ENCODE data around the gene HIGD2A.

Gene HIGD2A

DNA sequence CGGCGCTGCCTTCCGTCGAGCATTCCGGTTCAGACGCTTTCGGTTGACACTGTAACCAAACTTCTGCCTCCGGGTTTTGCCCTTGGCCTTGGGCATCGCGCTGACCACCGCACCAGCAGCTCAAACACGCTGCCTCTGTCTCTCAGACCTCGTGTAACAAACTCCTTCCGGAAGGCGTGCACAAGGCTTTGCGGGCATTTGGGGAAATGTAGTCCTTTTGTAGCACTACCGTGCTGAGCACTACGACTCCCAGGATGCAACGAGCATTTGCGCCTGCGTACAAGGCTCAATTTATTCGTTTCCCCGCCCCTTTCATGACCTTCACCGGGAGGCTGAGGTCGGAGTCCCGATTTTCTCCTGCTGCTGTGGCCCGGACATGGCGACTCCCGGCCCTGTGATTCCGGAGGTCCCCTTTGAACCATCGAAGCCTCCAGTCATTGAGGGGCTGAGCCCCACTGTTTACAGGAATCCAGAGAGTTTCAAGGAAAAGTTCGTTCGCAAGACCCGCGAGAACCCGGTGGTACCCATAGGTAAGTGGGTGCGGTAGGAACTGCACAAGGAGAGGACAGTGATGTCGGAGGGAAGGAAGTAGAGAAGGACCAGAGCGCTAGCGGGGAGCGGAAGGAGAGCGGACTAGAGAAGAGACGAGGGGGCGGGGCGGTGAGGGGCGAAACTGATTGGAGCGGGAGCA is at the start of gene HIGD2A, which contains the start of gene NOP16:
TSS of gene HIGD2A (plus strand) at position 308 of the 691 bp plus-strand sequence. CDS start at position 377, 69 bp downstream.
TSS of gene NOP16 (minus strand) at position 155 of the 691 bp plus-strand sequence. CDS start at position 96, 59 bp downstream.
- peak; percentile 99 to 100 for DNase-seq

DNA sequence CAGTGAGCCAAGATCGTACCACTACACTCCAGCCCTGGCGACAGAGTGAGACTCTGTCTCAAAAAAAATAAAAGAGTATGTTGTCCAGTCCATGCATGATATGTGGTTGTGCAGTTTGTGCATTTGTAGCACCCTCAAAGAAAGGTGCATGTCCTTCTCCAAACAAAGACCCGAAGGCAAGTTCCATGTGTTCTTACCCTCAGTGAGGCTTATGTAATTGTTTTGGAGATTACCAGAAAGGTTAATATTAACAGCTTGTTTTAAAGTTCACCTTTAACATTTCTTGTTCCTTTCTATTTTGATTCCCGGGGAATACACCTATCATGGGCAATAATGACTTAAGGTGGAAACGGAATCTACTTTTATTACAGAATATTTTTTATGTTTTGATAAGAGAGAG is 49.2 kb upstream of the HIGD2A start:
- DNase-seq = no peak

DNA sequence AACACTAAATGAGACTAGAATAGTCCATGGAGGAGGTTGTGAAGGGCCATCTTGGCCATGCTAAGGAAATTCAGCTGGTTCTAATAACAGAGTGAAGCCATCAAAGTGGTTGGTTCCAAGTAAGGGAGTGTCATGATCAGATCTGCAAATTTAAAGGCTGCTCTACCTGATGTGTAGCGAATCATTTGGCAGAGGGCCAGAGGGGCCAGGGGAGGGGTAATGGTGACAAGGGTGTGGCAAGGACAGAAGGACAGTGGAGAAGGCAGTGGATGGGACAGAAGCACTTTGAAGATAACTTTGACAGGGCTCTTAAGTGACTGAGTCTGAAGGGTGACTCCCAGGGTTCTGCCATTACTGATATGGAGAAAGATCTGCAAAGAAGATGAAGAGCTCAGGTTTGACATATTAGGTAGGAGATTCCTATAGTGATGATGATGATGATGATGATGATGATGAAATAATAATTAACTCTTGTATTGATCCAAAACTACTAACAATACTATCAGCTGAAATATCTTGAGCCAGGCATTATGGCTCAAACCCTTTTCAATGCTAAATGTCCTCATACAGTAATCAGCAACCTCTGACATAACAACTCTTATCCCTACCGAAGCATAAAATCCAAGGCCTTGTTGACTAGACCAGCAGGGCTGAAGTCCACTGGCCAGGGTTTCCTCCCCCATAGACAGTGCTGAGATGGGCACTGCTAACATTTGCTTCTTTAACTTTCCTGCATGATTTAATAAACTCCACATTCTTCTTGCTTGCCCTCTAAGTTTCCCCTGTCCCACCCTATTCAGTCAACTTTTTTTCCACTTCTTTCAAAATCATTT is 47.0 kb upstream of the HIGD2A start:
- no peak for DNase-seq

DNA sequence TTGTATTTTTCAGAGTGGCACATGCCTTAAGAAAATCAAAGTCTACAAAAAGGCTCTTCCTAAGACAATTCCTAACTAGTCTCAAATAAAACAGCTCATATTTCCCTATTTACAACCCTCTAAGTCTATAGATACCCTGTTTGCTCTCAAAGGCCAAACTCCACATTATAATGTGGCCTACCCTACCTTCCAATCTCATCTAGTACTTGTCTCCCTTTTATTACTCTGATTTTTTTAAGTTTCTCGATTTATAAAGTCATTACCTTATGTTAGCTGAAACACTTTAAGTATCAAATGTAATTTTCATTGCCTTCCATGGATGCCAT is 46.4 kb upstream of the HIGD2A start:
- DNase-seq = no peak

- no peak for DNase-seq
These were observed 45.6 kb upstream of the HIGD2A start for GRCh38 chr5:176342766-176343458.

- DNase-seq = no peak
These were observed 38.1 kb upstream of the HIGD2A start for GRCh38 chr5:176350416-176350815.

DNA sequence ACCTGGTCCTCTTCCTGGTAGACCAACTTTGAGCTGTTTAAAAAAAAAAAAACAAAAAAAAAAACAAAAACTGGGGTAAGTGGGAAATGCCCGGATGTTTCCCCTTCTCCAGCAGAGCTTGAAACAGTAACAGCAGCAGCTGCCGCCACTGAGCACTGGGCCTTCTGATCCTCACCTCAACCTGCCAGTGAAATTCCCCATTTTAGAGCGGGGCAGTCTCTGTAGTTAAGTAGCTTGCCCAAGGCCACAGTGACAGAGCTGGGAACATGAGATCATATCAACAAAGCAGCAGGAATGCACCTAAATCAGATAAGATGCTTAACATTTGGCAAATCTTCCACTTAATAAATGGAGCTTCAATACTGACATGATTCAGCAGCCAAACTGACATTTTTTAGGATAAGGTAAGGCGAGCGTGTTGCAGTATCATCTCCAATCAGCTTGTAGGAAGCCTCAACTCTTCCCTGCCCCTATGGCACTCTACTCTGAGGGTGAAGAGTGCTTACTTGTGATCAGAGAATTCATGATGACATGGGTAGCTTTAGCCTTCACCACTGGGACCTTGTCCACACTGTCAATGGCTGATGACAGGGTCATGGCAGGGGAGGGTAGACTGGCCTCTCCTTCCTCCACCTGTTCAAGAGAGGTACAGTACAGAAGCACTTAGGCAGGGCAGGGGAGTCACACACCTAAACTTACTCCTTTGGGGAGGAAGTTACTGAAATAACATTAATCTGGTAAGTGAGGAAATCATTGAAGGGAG is 36.3 kb upstream of the HIGD2A start:
- DNase-seq = no peak

- no peak for DNase-seq
These were observed 35.0 kb upstream of the HIGD2A start for GRCh38 chr5:176353533-176353932.

GRCh38 chr5:176355400-176356178 is 33.0 kb upstream of the HIGD2A start:
- no peak for DNase-seq

DNA sequence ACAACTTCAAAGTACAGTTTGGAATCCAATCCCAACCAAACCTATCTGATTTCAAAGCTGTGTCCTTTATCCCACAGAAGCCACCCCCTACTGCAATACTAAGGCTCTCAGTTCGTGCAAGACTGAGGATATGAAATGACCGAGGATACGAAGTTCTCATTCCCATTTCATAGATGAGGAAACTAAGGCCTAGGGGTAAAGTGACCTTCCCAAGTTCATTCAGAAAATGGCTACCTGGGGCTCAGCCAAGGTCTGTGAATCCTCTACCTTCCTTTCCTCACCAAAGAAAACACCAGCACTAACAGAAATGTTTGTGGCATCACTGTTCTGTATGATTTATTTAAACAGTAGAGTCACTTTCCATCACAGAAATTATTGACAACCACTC is 32.4 kb upstream of the HIGD2A start:
- DNase-seq = no peak

DNA sequence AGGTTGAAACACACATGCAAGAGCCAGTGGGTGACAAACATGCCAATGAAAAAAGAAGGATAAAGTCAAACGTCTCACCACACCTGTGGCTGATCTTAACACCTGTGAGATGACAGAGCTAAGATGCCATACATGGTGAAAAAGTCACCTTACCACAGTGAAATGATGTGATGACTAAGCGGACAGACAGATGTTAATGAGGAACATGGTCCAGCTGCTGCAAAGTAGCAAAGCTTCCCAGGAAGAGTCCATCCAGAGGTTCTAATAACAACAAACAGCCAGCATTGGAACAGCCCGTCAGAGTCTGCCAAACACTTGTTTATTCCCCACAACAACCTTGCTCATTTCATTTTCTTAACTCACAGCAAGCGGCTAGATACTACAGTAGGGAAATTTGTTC is 28.9 kb upstream of the HIGD2A start:
- no peak for DNase-seq

- DNase-seq = no peak
These were observed 27.6 kb upstream of the HIGD2A start for GRCh38 chr5:176360894-176361436.

DNA sequence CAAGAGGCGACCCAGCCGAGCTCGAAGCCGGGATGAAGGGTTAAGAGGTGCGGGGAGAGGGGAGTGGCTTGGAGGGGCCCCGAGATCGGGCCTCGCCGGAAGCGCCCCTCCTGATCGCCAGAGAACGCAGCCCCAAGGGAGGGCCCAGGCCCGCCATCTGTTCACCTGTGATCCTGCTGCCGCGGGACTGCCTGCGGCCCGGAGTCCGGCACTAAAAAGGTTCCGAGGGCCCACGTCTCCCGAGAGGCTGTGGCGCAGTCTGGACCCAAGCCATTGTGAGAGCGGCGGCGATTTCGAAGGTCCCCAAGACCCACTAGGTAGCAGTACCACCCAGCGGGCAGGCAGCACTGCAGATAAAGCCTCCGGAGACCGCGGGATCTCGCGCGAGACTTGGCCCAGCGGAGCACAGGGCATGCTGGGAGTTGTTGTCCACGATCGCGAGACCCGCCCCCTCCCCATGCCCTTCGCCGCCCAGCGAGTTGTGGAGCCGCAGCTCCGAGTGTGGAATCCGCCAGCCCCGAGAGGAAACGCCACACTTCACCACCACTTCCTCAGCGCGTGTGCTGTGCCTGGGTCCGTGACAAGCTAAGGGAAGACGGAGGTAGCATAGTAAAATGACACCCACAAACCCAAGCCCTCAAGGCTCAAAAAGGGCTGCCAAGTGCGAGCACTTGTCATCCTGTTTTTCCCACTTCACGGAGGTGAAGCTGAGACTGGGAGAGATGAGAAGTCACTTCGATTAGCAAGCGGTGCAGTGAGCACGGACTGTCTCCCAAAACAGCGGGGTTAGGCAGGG is 26.9 kb upstream of the HIGD2A start, which contains the start of gene KIAA1191:
TSS of gene KIAA1191 (minus strand) at position 328 of the 796 bp plus-strand sequence. CDS start 2,256 bp downstream, outside the sequence.
- DNase-seq = peak; percentile 78 to 91

- DNase-seq = no peak
These were observed 26.4 kb upstream of the HIGD2A start for GRCh38 chr5:176362233-176362490.

DNA sequence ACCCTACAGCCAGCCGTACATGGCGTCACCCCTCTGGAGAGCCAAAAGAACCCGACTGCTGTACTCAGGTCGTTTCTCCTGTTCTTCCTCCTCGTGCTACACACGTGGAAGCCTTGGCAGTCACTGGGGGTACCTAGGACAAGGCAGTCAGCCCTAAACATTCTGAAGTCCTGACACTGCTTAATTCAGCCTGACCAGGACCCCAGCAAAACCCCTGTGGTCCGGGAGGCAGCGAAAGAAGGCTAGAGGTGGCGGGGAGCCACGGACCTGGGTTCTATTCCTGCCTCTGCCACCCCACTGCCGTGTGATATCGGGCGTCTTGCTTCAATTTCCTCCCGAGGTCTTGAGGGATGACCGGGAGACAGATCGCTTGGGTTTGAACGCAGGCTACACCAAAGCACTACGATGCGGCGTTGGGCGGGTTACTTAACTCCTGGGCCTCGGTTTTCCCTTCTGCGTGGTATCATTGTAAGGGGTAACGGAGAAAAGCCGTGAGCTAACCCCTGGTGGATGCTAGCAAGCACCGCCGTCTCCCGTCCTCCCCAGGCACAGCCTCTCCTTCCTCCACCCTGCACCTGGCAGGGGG is 23.7 kb upstream of the HIGD2A start:
- DNase-seq = no peak

DNA sequence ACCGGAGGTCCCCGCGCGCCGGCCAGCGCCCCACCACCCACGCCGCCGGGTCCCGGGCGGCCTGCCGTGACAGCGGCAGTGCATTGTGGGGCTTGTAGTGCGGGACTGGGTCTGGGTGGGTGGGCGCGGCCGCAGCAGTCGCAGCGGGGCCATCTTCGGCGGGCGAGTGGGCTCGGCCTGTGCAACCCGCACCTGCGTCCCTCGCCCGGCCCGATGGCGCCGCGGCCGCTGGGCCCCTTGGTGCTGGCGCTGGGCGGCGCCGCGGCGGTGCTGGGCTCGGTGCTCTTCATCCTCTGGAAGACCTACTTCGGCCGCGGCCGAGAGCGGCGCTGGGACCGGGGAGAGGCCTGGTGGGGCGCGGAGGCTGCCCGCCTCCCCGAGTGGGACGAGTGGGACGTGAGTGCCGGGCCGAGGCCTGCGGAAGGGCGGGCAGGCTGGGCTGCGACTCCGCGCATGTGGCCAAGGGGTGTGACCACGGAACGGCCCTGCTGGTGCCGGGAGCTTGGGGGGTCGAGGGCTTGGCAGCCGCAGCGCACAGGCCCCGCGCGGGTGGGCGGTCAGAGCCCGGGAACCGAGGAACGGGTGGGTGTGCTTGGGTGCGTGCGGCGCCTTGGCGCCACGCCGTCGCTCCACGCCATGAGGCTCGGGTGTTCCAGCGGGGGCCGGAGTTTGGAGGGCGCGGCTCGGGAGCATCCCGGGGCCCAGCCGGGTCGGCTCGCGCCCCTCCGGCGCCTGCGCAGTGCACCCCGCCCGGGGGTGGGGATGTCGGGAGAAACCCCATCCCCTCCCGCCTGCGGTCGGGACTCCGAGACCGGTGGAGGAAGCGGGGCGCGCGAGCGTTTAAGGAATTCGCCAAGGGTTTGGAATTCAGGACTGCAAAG is 23.0 kb upstream of the HIGD2A start, which contains the start of gene ARL10:
TSS of gene ARL10 (plus strand) at position 137 of the 881 bp plus-strand sequence. CDS start at position 214, 77 bp downstream.
- no peak for DNase-seq

GRCh38 chr5:176366232-176366894 is 22.2 kb upstream of the HIGD2A start:
- DNase-seq = no peak

GRCh38 chr5:176368726-176369125 is 19.8 kb upstream of the HIGD2A start:
- no peak for DNase-seq

All from SW 1271 (cell line).